Tibial artery (tissue), 4 donors: Measurements from ENCODE around the gene ACTL10.

Experiments
- DNase-seq, 2 donors: peaks; one replicate each; pipeline ENCODE4 v3.0.0-alpha.2; 2019
- H3K27ac ChIP-seq, 2 donors: fragments of 200-600 bp; sonication (generic) in 1 of 2; 1 replicate in 1 of 2; 2 replicates in 1 of 2; pipeline ENCODE4 v1.5.1; 2018 to 2019; ENCODE audit warnings: mild to moderate bottlenecking in 1 of 2
- H3K27me3 ChIP-seq, 2 donors: fragments of 200-600 bp; sonication (generic) in 1 of 2; one replicate each; pipeline versions ENCODE4 v1.5.1 to v1.6.0; 2016 to 2019
- H3K36me3 ChIP-seq, 3 donors: fragments of 200-600 bp; sonication (generic) in 2 of 3; one replicate each; pipeline ENCODE4 v1.5.1; 2016 to 2019; ENCODE audit warnings: mild to moderate bottlenecking in 2 of 3
- H3K4me1 ChIP-seq, 4 donors: fragments of 200-600 bp; sonication (generic) in 2 of 4; 1 replicate in 3 of 4; 2 replicates in 1 of 4; pipeline ENCODE4 v1.5.1; 2016 to 2019
- H3K4me3 ChIP-seq, 2 donors: fragments of 200-600 bp; sonication (generic) in 1 of 2; 1 replicate in 1 of 2; 2 replicates in 1 of 2; pipeline ENCODE4 v1.5.1; 2018 to 2019; ENCODE audit warnings: mild to moderate bottlenecking in 2 of 2
- H3K9me3 ChIP-seq, 3 donors: fragments of 200-600 bp; sonication (generic) in 1 of 3; one replicate each; pipeline ENCODE4 v1.5.1; 2016 to 2019
- intact Hi-C: fragments of 100-400 bp; cut with DNase I; formaldehyde crosslinking; loops from one replicate; pipeline ENCODE4 v1.15.0; 2023; ENCODE audit warnings: low total_unique reads
- TF ChIP-seq, protein P1 (sequence below), 2 experiments: fragments of 200-600 bp in 1 of 2; fragments of 450-650 bp in 1 of 2; IDR thresholded peaks; one replicate each; pipeline ENCODE4 v1.5.1; 2017 to 2019; ENCODE audit warnings: antibody characterized with exemption in 2 of 2, mild to moderate bottlenecking in 1 of 2, moderate library complexity in 1 of 2

Gene ACTL10

DNA sequence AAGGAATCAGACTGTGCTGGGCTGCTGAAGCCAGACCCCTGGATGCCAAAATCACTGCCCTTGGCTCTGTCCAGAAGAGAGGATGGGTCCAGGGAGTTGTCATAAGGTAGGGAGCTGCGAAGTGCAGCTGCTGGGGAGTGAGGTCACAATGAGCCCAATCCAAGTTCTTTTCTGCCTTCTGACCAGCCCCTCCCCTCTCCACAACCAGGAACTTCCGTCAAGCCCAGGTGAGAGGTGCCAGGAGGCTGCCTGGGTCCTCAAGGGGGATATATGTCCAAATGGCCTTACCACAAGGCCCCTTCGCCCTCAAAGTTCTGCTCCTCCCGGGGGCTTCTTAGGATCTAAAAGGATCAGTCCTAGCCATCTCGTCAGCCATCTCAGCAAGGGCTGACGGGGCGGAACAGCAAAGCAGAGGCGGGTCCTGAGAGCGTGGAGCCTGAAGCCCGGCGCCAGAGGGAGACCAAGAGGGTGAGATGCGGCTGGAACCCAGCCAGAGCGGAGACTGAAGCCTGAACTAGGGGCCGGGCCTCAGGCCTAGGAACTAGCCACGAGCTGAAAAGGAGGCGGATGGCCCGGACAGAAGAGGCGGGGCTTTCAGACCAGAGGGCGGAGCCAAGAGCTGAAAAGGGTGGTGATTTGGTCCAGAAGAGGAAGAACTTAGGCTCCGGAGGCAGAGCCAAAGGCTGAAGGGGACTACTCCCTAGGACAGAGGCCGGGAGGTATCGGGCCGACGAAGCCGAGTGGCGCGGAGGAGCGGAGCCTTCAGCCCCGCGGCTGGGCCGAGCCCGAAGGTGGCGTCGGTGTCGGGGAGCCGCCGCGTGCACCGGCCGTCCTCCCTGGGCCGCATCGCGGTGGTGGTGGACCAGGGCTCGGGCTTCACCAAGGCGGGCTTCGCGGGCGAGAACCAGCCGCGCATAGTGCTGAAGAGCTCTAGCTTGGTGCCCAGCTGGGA, at the start of gene ACTL10:
TSS of gene ACTL10 (plus strand) at position 651 of the 952 bp plus-strand sequence. CDS start 555 bp downstream, outside the sequence.
- H3K36me3 ChIP-seq: peaks cover 0 to 21% (median 4%) of the 10 kb centered on the region in 3 donors
- H3K9me3 ChIP-seq: no peaks in the 10 kb centered on the region
- peak within 1 kb of the TSS; percentile 60 to 69 for H3K4me3 ChIP-seq
- H3K27me3 ChIP-seq: no peaks in the 10 kb centered on the region
- TF ChIP-seq, protein P1, sequence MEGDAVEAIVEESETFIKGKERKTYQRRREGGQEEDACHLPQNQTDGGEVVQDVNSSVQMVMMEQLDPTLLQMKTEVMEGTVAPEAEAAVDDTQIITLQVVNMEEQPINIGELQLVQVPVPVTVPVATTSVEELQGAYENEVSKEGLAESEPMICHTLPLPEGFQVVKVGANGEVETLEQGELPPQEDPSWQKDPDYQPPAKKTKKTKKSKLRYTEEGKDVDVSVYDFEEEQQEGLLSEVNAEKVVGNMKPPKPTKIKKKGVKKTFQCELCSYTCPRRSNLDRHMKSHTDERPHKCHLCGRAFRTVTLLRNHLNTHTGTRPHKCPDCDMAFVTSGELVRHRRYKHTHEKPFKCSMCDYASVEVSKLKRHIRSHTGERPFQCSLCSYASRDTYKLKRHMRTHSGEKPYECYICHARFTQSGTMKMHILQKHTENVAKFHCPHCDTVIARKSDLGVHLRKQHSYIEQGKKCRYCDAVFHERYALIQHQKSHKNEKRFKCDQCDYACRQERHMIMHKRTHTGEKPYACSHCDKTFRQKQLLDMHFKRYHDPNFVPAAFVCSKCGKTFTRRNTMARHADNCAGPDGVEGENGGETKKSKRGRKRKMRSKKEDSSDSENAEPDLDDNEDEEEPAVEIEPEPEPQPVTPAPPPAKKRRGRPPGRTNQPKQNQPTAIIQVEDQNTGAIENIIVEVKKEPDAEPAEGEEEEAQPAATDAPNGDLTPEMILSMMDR (IDR thresholded peaks at IDR 0.05): peak; percentile 29 to 39
- H3K27ac ChIP-seq: peak within 1 kb of the TSS; percentile 88 to 90
- peaks cover 0 to 71% (median 52%) of the 10 kb centered on the region in 4 donors for H3K4me1 ChIP-seq
- peak; percentile 99 to 100 for DNase-seq
- intact Hi-C loops: loop anchor here (10.0 kb wide), 2 partner anchors 182 to 212 kb away; no protein-coding TSS in a partner anchor

DNA sequence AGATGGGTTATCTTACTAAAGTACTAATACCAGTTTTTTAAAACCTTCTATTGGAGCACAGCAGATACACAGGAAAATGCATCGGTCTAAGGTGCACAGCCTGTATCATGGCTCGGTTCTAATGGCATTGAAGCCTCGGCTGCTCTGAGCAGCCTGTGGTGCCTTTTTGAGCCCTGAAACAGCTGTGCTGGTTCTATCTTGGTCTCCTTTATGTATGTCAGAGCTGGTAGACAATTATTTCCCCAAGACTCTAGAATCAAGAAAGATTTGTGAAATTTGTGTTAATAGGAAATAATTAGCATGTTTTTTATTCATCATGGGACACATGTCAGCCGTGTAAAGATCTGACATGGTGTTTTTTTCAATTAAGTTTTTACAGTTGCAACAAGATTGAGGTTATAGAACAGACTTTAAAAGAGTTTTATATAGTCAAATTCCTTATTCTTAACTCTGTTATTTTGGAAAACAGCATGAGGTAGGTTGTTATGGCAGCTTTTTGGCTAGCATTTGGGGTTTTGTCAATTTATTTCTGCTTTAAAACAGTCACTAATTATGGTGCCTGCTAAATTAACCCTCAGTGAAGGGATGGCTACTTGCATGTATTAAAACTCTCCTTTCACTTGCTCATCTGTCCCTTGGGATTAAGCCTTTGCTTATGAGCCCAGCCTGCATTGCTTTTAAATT, 44.9 kb upstream of the ACTL10 start:
- TF ChIP-seq, protein P1 (IDR thresholded peaks at IDR 0.05): no peak
- Histone ChIP-seq H3K9me3 (no peaks in the 10 kb centered on the region), H3K4me1 (no peaks in the 10 kb centered on the region), H3K27me3 (no peaks in the 10 kb centered on the region), H3K36me3 (peaks cover 23 to 55% (median 40%) of the 10 kb centered on the region in 3 donors), H3K4me3 (no peak overlapping the region), H3K27ac (no peak overlapping the region)
- DNase-seq: no peak
- intact Hi-C loops: no loop called here

DNA sequence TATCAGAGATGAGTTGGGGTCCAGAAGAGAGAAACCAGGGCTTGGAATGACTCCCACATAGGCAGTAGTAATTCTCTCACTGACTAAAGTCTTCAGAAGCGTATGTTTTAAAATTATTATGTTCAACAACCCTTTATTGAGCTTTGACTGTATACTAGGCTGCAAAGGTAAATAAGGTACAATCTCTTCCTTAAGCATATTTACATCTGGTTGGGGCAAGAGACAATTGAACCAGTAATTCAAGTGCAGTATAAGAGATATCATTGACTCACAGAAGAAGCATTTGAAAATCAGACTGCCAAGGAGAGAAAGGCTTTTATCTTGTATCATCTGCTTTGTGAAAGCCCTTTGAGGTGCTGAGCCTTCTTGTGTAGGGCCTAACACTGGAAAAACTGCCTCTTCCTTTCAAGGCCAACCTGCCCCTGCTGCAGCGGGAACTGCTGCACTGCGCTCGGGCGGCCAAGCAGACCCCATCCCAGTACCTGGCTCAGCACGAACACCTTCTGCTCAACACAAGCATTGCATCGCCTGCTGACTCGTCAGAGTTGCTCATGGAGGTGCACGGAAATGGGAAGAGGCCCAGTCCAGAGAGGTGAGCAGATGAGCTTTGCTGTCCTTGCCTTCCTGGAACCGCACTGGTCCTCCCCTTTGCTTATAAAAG, 43.9 kb upstream of the ACTL10 start:
- H3K4me1 ChIP-seq: no peaks in the 10 kb centered on the region
- TF ChIP-seq, protein P1 (IDR thresholded peaks at IDR 0.05): no peak
- no peak overlapping the region for H3K4me3 ChIP-seq
- DNase-seq: no peak
- intact Hi-C loops: no loop called here
- H3K27ac ChIP-seq: no peak overlapping the region
- no peaks in the 10 kb centered on the region for H3K27me3 ChIP-seq
- no peaks in the 10 kb centered on the region for H3K9me3 ChIP-seq
- H3K36me3 ChIP-seq: peaks cover 23 to 62% (median 49%) of the 10 kb centered on the region in 3 donors

DNA sequence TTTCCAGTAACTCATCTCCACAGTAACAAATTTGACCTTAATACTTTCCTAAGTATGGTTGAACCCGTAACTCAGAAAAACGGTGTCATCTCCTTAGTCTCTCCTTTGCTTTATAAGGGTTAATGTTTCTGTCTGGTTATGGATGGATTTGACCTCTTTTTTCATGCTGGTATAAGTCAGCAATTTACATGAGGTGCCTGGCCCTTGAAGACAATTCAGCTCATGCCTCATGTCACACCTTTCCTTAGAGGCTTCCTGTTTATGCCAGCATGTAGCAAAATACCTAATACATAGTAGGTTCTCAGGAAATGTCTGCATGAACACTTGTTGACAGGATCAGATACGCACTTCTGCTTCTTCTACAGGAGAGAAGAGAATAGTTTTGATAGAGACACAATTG, 42.3 kb upstream of the ACTL10 start:
- no peak overlapping the region for H3K4me3 ChIP-seq
- intact Hi-C loops: no loop called here

DNA sequence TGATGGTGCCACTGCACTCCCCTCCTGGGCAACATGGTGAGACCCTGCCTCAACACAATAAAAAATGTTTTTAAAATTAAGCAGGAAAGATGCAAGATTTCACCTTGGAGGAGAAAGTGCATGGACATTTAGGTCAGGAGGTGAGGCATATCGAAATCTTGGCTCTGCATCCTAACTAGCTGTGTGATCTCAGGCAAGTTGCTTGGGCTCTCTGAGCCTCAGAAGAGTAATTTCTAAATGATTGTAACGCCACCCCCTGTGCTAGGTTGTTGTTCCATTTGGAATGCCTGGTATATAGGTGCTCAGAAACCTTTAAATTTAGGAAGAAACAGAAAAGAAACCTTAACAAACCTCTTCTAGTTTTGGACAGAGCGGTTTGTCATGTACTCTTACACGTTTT, 40.6 kb upstream of the ACTL10 start:
- Histone ChIP-seq H3K9me3 (no peaks in the 10 kb centered on the region), H3K36me3 (peaks cover 46 to 78% (median 77%) of the 10 kb centered on the region in 3 donors)

More for the DNA sequence above, 42.3 kb upstream of the ACTL10 start:
- Histone ChIP-seq H3K9me3 (no peaks in the 10 kb centered on the region), H3K4me1 (no peaks in the 10 kb centered on the region), H3K27ac (no peak overlapping the region), H3K27me3 (no peaks in the 10 kb centered on the region), H3K36me3 (peaks cover 35 to 75% (median 61%) of the 10 kb centered on the region in 3 donors)
- no peak for DNase-seq
- TF ChIP-seq, protein P1 (IDR thresholded peaks at IDR 0.05): no peak

More for the DNA sequence above, 40.6 kb upstream of the ACTL10 start:
- no peak for DNase-seq
- TF ChIP-seq, protein P1 (IDR thresholded peaks at IDR 0.05): no peak
- no peaks in the 10 kb centered on the region for H3K4me1 ChIP-seq
- intact Hi-C loops: no loop called here
- no peaks in the 10 kb centered on the region for H3K27me3 ChIP-seq
- no peak overlapping the region for H3K4me3 ChIP-seq
- no peak overlapping the region for H3K27ac ChIP-seq
